Tibial nerve (tissue), 4 donors: ENCODE measurements around the gene PRRT1B.

Experiments
- EP300 ChIP-seq, 2 donors: sonication (generic); formaldehyde crosslinking; IDR thresholded peaks; one replicate each; pipeline ENCODE4 v1.6.1; 2017; ENCODE audit warnings: antibody characterized with exemption in 2 of 2, mild to moderate bottlenecking in 1 of 2
- TF ChIP-seq, protein P1 (sequence below), 5 experiments: fragments of 200-600 bp in 3 of 5; fragments of 450-650 bp in 2 of 5; sonication (generic) in 3 of 5; IDR thresholded peaks; one replicate each; pipeline ENCODE4 v1.5.1; 2016 to 2019; ENCODE audit warnings: antibody characterized with exemption in 5 of 5, mild to moderate bottlenecking in 3 of 5, moderate library complexity in 2 of 5

- TF ChIP-seq, protein P1, sequence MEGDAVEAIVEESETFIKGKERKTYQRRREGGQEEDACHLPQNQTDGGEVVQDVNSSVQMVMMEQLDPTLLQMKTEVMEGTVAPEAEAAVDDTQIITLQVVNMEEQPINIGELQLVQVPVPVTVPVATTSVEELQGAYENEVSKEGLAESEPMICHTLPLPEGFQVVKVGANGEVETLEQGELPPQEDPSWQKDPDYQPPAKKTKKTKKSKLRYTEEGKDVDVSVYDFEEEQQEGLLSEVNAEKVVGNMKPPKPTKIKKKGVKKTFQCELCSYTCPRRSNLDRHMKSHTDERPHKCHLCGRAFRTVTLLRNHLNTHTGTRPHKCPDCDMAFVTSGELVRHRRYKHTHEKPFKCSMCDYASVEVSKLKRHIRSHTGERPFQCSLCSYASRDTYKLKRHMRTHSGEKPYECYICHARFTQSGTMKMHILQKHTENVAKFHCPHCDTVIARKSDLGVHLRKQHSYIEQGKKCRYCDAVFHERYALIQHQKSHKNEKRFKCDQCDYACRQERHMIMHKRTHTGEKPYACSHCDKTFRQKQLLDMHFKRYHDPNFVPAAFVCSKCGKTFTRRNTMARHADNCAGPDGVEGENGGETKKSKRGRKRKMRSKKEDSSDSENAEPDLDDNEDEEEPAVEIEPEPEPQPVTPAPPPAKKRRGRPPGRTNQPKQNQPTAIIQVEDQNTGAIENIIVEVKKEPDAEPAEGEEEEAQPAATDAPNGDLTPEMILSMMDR (IDR thresholded peaks at IDR 0.05): no peak
- TF ChIP-seq EP300 (IDR thresholded peaks at IDR 0.05): no peak
These were observed 40.3 kb upstream of the PRRT1B start for GRCh38 chr9:131505012-131505411.
